ENCODE measurements around the gene DDX46. TPM values are rescaled to one million over a fixed set of nuclear protein-coding genes. Genes with fewer than 3 reads are reported as not detected.
"Not testable (repeated sequence)": the region's sequence is repeated elsewhere in the genome, so short reads cannot be mapped to it uniquely, and the experiment has no call there.

DDX46 gene
- total RNA-seq, 1 donor from 2014 or later: 19.0 TPM

DNA sequence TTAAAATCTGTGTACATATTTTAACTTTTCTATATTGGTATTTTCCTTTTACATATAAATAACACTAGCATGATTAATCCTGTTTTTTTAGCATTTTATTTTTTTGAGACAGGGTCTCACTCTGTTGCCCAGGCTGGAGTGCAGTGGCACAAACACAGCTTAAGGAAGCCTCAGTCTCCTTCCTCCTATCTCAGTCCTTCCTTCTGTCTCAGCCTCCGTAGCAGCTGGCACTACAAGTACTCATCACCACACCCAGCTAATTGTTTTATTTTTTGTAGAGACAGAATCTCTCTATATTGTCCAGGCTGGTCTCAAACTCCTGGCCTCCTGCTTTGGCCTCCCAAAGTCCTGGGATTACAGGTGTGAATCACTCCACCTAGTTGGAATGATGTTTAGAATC is 85.7 kb downstream of the DDX46 start:
- no peak for DNase-seq (ENCODE audit: low spot score)
- ATAC-seq: no peak

DNA sequence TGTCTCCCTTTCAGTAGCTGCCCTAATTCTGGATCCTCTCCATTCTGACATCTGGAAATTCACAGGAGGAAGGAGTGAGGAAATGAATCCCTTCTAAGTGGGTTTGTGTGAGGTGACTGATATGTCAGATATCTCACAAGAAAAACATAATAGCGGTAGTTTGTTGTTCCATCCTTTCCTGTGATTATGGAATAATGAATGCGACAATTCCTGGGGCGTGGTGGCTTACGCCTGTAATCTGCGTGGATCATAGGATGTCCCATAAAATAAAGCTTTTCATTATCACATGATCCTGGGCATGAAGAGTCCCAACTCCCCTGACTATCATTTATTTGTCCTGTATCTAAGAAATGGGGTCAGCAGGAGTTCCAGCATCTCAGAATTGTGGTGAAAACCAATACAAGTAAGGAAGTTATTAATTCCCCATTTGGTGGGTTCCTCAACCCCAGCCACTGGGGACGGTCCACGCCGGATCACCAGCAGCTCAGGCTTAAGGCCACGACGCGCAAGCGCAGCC is 86.8 kb downstream of the DDX46 start:
- DNase-seq (ENCODE audit: low spot score) (no peak), ATAC-seq (no peak)

DNA sequence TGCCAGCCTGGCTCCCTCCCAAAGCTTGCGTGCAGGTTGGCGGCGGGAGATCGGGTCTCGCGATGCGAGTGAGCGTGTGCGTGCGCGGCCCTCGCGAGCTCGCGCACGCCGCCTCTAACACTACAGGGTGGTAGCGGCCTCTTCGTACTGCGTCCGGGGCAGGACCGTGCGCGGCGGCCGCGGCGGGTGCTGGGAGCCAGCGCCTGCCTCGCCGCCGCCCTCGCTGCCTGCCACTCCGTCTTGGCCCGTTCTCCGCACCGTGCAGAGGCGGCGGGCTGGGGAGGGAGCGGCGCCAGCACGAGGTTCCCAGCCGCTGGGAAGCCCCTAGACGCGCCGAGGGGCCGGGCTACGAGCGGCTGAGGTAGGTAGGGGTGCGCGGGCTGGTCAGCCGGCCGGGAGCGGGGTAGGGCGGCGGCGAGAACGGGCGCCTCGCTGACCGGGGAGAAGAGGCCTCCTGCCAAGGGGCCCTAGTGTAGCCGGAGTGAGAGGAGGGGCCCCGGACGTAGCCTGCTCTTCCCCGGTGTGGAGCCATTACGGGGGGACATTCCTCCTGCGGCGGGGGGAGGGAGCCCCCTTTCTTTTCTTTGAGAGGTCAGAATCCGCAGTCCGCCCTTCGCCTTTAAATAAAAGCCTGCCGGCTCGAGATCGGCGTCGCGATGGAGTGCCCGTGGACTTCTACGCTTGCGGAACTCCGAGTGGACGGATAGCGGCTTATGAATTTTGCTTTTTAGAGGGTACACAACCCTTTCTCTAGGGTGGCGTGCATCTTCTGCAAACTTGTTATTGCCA is 87.5 kb downstream of the DDX46 start, which contains the start of gene C5orf24:
Gene C5orf24, plus strand, starts transcription at position 117 of the 789 bp plus-strand sequence. CDS start 8,933 bp downstream, outside the sequence.
- DNase-seq (ENCODE audit: low spot score) (peak; percentile 96), ATAC-seq (peak; percentile 95)

DNA sequence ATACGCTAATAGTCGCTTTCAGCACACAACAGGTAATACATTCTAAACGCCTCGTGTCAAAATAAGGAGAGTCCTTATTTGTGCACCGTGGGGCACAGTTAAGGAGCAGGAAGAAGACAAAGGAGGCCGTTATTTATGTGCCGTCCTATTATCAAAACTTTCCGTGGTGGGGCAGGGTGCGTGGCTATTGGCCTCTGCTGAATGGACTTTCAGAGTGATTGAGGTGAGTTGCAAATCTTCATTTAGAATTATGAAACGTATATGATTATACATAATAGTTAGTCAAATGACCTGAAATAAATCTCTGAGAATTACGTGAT is 88.0 kb downstream of the DDX46 start:
- peak; percentile 1 for ATAC-seq
- no peak for DNase-seq (ENCODE audit: low spot score)

DNA sequence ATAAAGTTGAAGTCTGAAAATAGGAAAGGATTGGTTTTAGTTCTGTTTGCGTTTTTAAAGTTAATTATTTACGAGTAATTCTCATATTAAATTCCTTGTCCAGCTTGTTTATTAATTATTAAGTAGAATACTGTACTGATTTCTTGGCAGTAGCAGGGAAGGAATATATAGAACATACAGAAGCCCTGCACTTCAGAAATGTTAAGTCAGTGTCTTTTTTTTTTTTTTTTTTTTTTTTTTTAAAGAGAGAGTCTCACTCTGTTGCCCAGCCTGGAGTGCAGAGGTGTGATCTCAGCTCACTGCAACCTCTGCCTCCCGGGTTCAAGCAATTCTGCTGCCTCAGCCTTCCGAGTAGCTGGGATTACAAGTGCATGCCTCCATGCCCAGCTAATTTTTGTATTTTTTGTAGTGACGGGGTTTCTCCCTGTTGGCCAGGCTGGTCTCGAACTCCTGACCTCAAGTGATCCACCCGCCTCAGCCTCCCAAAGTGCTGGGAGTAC is 90.9 kb downstream of the DDX46 start:
- not testable (repeated sequence) for DNase-seq (ENCODE audit: low spot score); ATAC-seq

DNA sequence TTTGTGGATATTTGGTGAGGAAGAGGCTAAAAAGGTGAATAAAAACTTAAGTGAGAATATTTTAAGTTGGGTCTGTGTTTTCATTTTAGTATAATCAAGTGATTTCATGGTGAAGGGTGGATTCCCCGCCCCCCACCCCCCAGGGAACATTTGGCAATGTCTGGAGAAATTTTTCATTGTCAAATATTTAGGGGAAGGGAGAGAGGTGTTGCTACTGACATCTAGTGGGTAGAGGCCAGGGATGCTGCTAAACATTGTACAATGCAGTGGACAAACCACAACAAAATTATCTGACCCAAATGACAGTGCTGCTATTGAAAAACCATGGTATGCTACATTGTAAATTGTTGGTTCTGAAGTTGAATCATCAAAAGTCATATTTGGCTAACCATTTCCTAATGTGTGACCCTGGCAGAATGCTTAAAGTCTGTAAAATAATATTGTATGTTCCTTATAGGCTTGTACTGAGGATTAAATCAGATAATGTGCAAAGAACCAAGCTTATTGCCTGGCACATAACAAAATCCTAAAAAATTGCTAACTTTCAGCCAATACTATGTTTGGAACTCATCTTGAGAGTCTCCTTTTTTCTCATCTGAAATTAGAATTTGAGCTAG is 92.8 kb downstream of the DDX46 start:
- peak; percentile 75 for ATAC-seq
- DNase-seq (ENCODE audit: low spot score): no peak

DNA sequence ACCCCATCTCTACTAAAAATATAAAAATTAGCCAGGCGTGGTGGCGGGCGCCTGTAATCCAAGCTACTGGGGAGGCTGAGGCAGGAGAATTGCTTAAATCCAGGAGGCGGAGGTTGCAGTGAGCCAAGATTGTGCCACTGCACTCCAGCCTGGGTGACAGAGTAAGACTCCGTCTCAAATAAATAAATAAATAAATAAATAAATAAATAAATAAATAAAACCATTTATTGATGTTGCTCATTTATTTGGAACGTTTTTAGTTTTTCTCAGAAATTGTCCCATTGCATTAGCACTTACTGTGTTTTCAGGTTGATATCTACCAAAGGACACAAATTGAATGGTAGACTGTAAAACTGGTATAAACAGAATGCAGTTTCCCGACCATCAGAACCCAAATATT is 97.9 kb downstream of the DDX46 start:
- ATAC-seq; DNase-seq (ENCODE audit: low spot score): not testable (repeated sequence)

DNA sequence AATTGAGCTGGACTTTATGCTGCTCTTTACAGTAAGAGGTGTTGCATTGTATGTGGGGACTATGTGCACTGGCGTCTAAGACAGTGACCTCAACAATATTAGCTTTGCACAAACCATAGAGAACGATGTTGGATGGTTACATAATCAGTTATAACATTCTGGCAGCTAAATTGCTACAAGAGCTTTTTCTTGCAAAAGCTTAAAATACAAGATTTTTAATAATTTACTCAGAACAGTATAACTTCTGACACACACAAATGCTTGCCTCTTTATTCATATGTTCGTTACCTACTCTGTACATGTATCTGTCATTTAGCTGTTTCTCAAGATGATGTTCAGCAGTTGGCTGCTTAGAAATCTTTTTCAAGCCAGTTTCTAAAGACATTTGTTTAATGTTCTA is 98.8 kb downstream of the DDX46 start:
- ATAC-seq: no peak
- no peak for DNase-seq (ENCODE audit: low spot score)

DNA sequence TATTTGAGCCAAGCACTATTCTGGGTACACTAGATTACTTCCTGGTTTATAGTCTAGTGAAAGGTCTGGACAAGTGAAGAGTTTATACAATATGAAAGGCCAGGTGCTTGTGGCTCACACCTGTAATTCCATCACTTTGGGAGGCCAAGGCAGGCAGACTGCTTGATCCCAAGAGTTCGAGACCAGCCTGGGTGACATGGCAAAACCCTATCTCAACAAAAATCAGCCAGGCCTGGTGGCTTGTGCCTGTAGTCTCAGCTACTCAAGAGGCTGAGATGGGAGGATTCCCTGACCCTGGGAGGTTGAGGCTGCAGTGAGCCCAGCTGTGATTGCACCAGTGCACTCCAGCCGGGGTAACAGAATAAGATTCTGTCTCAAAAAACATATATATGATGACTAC is 106.1 kb downstream of the DDX46 start:
- ATAC-seq (no peak), DNase-seq (ENCODE audit: low spot score) (no peak)

DNA sequence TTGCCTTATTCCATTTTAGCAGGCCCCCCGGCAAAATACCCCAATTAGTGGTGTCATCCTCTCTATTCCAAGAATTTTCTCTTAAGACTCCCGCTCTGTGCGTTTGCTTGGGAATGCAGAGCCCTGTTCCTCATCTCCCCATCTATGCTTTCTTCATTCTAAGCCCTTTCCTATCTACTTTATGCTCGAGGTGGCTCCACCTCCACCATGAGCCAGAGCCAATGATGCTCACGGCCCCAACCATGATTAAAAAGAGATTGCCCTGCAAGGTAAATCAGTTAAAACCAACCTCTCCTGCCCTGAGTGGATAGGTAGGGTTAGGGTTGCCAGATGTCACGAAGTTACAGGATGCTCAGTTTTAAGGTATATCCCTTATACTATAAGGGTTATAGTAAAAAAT is 114.9 kb downstream of the DDX46 start:
- ATAC-seq (no peak), DNase-seq (ENCODE audit: low spot score) (no peak)

DNA sequence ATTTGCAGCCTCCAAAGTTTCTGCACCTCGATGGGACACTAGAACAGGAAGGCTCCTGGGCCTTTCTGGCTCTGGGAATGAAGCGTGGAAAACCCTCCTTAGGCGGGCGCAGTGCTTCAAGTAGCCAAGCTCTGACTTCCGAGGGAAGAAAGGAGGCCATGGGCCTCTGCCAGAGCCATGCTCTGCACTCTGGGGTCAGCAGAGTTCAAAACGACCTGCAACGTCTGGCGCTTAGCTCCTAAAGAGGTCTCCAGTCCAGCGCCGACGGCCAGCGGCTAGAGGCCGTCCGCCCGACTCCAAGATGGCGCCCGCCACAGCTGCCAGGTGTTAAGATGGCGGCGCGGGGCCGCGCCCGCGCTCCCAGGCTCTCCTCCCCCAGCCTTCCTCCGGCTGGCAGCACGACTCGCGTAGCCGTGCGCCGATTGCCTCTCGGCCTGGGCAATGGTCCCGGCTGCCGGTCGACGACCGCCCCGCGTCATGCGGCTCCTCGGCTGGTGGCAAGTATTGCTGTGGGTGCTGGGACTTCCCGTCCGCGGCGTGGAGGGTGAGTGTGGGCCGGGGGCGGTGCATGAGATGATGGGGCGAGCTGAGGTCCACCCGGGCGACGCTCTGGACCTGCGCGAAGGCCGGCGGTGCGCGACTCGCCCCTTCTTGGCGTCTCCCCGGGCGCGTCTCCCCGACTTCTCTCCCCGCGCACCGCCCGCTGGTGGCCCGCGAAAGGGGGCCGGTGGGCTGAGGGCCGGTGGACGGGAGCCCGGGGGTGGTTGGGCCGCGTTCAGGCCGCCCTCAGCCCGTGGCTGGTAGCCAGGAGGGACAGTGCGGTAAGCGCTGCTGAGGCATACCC is 115.6 kb downstream of the DDX46 start, which contains the start of gene TXNDC15:
Gene TXNDC15, plus strand, starts transcription at position 385 of the 844 bp plus-strand sequence. Its CDS starts 57 bp downstream, at position 442.
- peak; percentile 90 for DNase-seq (ENCODE audit: low spot score)
- ATAC-seq: peak; percentile 97

DNA sequence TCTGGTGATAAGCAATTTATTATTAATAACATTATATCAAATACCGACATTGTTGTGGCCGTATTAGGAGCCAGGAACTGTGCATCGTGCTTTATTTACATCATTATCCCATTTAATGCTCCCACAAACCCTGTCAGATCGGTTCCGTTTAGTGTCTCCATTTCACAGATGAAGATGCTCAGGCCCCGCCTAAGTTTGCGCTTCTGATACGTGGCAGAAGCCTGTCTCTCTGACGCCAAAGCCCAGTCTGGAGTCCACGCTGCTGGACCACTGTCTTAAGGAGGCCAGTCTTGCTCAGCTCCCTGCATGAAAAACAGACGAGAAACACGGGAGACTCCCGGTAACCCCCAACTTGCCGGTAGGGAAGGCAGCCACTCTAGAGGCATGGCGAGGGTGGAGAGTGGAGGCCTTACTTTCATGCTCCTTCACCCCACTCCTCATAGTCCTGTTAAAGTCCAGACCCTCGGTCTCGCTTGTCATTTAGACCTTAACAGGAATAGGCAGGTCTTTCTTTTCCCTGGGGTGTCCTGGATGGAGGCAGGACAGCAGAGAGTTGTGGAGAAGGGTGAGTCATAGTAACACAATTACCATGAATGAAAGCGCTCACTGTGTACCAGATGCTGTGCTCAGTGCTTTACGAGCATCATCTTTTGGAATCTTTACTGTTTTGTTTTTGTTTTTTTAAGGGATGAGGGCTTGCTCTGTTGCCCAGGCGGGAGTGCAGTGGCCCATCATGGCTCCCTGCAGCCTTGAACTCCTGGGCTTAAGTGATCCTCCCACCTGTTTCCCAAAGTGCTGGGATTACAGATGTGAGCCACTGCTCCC is 116.5 kb downstream of the DDX46 start:
- peak; percentile 55 for DNase-seq (ENCODE audit: low spot score)
- peak; percentile 49 for ATAC-seq

DNA sequence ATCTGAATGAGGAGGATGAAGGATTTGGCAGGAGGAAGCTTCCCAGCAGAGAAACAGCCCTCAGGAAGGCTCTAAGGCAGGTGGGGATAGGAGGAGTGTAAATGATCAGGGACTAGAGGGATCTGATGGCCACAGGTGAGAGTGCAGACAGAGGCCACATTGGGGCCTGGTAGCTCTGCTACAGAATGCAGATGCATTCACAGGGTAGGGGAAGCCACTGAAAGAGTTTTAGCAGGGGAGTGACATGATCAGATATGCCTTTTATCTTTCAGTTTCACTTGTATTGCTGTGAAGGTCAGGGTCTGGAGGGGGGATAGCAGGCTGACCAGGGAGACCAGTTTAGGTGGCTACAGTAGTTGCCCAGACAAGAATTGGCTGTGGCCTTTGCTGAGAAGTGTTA is 118.6 kb downstream of the DDX46 start:
- DNase-seq (ENCODE audit: low spot score) (no peak), ATAC-seq (no peak)

DNA sequence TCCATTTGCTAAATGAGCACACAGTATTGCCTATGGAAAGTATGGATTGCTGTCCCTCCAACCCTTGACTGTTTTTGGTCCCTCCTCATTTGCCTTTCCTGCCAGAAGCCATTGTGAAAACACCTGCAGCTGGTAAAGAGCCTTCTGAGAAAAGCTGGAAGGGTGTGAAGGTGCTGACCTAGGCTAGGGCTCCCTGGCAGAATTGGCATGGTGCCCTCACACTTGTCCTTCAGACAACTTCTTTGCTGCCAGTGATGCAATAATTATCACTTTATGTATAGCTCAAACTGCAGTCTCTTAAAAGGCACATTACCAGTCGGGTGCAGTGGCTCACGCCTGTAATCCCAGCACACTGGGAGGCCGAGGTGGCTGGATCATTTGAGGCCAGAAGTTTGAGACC is 119.8 kb downstream of the DDX46 start:
- DNase-seq (ENCODE audit: low spot score) (no peak), ATAC-seq (no peak)

DNA sequence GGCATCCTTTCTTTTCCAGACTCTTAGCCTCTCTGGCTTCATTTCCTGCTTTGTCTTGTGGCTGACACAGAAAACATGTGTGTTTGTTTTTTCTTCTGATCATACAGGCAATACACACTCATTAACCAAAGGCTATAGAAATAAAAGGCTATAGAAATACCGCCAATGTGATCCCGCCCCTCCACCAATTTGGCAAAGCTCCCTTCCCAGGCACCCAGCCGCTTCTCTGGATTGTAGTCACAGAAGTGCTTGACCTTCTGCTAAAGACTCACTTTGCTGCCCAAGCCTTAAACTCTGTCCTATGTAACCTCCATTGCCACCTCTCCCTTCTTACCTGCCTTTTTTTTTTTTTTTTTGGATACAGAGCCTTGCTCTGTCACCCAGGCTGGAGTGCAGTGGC is 120.9 kb downstream of the DDX46 start:
- ATAC-seq: no peak
- DNase-seq (ENCODE audit: low spot score): no peak

Other genes with a start within 250 kb of the DDX46 start
- 14.2 TPM for gene JADE2, start 233.1 kb upstream of the DDX46 start, total RNA-seq
- gene SAR1B, start 126.0 kb upstream of the DDX46 start, total RNA-seq: 168 TPM
- gene SEC24A, start 110.0 kb upstream of the DDX46 start, total RNA-seq: 31.4 TPM
- 10.5 TPM for gene CAMLG, start 20.2 kb upstream of the DDX46 start, total RNA-seq
- 25.9 TPM for gene C5orf24, start 87.2 kb downstream of the DDX46 start, total RNA-seq
- gene TXNDC15, start 115.6 kb downstream of the DDX46 start, total RNA-seq: 30.2 TPM
- gene PCBD2, start 146.4 kb downstream of the DDX46 start, total RNA-seq: 10.6 TPM
- gene CATSPER3, start 209.1 kb downstream of the DDX46 start, total RNA-seq: 0.86 TPM

Data from left lobe of liver (tissue), 2 donors.